HepG2 (cell line): ENCODE data around the gene STAT1. TPM values are rescaled to one million over a fixed set of nuclear protein-coding genes. Genes with fewer than 3 reads are reported as not detected.

Experiments
- ADNP ChIP-seq: sonication (generic); formaldehyde crosslinking; IDR thresholded peaks from 2 replicates; pipeline ENCODE4 v1.4.0; 2020; ENCODE audit warnings: missing genetic modification reagents
- AGO2 ChIP-seq: fragments of 200-400 bp; formaldehyde crosslinking; optimal IDR thresholded peaks from 2 replicates; pipeline ENCODE3; 2017; ENCODE audit warnings: mild to moderate bottlenecking, low read depth, low read length, moderate library complexity
- EP300 ChIP-seq, 3 experiments: sonication (generic) in 1 of 3; formaldehyde crosslinking in 1 of 3; IDR thresholded peaks; 2 replicates each; pipeline versions ENCODE4 v1.5.1 to v1.6.1; 2011 to 2020; ENCODE audit warnings: low read depth in 2 of 3, low read length in 2 of 3, borderline replicate concordance in 1 of 3, improper control_type of control experiment in 1 of 3, mild to moderate bottlenecking in 1 of 3, missing genetic modification reagents in 1 of 3, moderate library complexity in 1 of 3
- ETV5 ChIP-seq: IDR thresholded peaks from 2 replicates; pipeline ENCODE4 v1.6.1; 2018; ENCODE audit warnings: missing biosample characterization, missing genetic modification reagents, inconsistent platforms, borderline replicate concordance
- FOXA3 ChIP-seq: IDR thresholded peaks from 2 replicates; pipeline ENCODE4 v1.6.1; 2016; ENCODE audit warnings: missing genetic modification reagents, missing compliant biosample characterization
- IRF2 ChIP-seq: IDR thresholded peaks from 2 replicates; pipeline ENCODE4 v1.6.1; 2018; ENCODE audit warnings: missing genetic modification reagents, missing compliant biosample characterization
- ZNF17 ChIP-seq: sonication (generic); formaldehyde crosslinking; IDR thresholded peaks from 2 replicates; pipeline ENCODE4 v1.5.0; 2020; ENCODE audit warnings: mild to moderate bottlenecking, missing genetic modification reagents
- ZNF530 ChIP-seq: sonication (generic); formaldehyde crosslinking; IDR thresholded peaks from 2 replicates; pipeline ENCODE4 v1.5.0; 2020; ENCODE audit warnings: low read depth, mild to moderate bottlenecking, missing genetic modification reagents
- ZNF572 ChIP-seq: sonication (generic); formaldehyde crosslinking; IDR thresholded peaks from 2 replicates; pipeline ENCODE4 v1.5.1; 2020; ENCODE audit warnings: mild to moderate bottlenecking, missing genetic modification reagents
- polyA plus RNA-seq, 8 experiments: library from polyadenylated mRNA; depleted of rRNA in 3 of 8; stranded (reverse) in 7 of 8; unstranded in 1 of 8; fragments of >200 nt; fragmentation: Illumina TruSeq in 4 of 8; extraction: Trizol in 4 of 8; gene quantifications; 2 replicates each; pipeline versions ENCODE4 v1.2.1 to v1.2.3, GENCODE V29; 2011 to 2016; ENCODE audit warnings: low read depth in 4 of 8, missing spikeins in 1 of 8, mixed read lengths in 1 of 8; ENCODE audit not compliant: insufficient read depth in 1 of 8
- total RNA-seq, 5 experiments: library from RNA; depleted of rRNA; stranded (reverse); fragments of >200 nt; fragmentation: Illumina TruSeq; extraction: Trizol; gene quantifications; 2 replicates each; pipeline ENCODE4 v1.2.3, GENCODE V29; 2016; ENCODE audit warnings: low read depth in 1 of 5
- TF ChIP-seq, protein P1 (sequence below): sonication (generic); formaldehyde crosslinking; IDR thresholded peaks from 2 replicates; pipeline ENCODE4 v1.5.1; 2020; ENCODE audit warnings: mild to moderate bottlenecking, missing genetic modification reagents, borderline replicate concordance
- TF ChIP-seq, protein P2 (sequence below): sonication (generic); formaldehyde crosslinking; conservative IDR thresholded peaks from 2 replicates; pipeline ENCODE4 v1.4.0; 2020; ENCODE audit warnings: missing genetic modification reagents
- TF ChIP-seq, protein P3 (sequence below): sonication (generic); formaldehyde crosslinking; IDR thresholded peaks from 2 replicates; pipeline ENCODE4 v1.8.0; 2022; ENCODE audit warnings: mild to moderate bottlenecking, missing genetic modification reagents, moderate library complexity
- TF ChIP-seq, protein P4 (sequence below): sonication (generic); formaldehyde crosslinking; IDR thresholded peaks from 2 replicates; pipeline ENCODE4 v1.8.1; 2023; ENCODE audit warnings: missing genetic modification reagents, mild to moderate bottlenecking, borderline replicate concordance
- TF ChIP-seq, protein P5 (sequence below): sonication (generic); formaldehyde crosslinking; conservative IDR thresholded peaks from 2 replicates; pipeline ENCODE4 v1.4.0; 2020; ENCODE audit warnings: missing genetic modification reagents
- TF ChIP-seq, protein P6 (sequence below): IDR thresholded peaks from 2 replicates; pipeline ENCODE4 v1.6.1; 2016; ENCODE audit warnings: low read depth

Gene STAT1
- total and polyA plus RNA-seq, 2 of the 13 experiments (the other 11 are each of a cell fraction or from before 2014, with no cell fraction given): 21.8 to 59.6 TPM

DNA sequence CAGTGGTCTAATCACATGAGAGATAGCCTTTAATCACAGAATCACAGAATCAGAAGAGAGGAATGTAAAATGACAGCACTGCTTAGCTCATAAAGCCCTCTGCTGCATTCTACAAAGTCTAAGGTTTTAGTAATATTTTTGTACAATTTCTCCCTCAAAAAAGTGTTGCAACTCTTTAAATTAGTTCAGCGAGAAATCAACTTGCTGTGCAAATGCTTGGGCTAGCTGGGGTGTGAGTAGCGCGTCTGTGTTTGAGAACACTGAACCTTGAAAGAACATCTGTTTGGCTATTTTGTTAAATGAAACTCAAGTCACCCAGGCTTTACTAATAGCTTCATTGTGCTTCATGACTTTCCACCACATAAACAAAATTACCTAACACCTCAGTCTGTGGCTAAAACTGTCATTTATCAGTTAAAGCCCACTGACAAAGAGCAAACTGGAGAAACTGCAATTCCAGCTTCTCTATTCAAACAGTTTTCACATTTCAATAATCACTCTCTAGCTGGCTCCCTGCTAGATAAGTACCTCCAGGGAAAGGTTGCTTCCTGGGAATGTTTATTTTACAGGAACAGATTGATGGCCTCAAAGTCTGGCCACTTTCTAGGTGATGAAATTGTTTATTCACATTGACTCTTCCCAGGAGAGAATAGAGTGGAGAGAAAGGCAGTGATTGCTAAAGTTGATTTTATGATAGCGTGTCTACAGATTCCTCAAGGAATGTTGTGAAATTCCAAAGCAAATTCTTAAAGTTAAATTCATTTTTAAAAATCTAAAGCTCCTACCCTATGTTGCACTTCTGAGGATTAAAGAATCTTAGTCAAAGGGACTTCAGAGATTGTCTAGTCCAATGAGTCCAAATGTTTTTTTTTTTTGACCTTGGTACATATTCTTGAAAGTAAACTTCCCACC is 36.0 kb upstream of the STAT1 start (continued):
- TF ChIP-seq, protein P1, sequence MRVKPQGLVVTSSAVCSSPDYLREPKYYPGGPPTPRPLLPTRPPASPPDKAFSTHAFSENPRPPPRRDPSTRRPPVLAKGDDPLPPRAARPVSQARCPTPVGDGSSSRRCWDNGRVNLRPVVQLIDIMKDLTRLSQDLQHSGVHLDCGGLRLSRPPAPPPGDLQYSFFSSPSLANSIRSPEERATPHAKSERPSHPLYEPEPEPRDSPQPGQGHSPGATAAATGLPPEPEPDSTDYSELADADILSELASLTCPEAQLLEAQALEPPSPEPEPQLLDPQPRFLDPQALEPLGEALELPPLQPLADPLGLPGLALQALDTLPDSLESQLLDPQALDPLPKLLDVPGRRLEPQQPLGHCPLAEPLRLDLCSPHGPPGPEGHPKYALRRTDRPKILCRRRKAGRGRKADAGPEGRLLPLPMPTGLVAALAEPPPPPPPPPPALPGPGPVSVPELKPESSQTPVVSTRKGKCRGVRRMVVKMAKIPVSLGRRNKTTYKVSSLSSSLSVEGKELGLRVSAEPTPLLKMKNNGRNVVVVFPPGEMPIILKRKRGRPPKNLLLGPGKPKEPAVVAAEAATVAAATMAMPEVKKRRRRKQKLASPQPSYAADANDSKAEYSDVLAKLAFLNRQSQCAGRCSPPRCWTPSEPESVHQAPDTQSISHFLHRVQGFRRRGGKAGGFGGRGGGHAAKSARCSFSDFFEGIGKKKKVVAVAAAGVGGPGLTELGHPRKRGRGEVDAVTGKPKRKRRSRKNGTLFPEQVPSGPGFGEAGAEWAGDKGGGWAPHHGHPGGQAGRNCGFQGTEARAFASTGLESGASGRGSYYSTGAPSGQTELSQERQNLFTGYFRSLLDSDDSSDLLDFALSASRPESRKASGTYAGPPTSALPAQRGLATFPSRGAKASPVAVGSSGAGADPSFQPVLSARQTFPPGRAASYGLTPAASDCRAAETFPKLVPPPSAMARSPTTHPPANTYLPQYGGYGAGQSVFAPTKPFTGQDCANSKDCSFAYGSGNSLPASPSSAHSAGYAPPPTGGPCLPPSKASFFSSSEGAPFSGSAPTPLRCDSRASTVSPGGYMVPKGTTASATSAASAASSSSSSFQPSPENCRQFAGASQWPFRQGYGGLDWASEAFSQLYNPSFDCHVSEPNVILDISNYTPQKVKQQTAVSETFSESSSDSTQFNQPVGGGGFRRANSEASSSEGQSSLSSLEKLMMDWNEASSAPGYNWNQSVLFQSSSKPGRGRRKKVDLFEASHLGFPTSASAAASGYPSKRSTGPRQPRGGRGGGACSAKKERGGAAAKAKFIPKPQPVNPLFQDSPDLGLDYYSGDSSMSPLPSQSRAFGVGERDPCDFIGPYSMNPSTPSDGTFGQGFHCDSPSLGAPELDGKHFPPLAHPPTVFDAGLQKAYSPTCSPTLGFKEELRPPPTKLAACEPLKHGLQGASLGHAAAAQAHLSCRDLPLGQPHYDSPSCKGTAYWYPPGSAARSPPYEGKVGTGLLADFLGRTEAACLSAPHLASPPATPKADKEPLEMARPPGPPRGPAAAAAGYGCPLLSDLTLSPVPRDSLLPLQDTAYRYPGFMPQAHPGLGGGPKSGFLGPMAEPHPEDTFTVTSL (CRISPR knock-in tag): peak; percentile 69; the same call in 1 of the 2 replicates
- TF ChIP-seq, protein P2, sequence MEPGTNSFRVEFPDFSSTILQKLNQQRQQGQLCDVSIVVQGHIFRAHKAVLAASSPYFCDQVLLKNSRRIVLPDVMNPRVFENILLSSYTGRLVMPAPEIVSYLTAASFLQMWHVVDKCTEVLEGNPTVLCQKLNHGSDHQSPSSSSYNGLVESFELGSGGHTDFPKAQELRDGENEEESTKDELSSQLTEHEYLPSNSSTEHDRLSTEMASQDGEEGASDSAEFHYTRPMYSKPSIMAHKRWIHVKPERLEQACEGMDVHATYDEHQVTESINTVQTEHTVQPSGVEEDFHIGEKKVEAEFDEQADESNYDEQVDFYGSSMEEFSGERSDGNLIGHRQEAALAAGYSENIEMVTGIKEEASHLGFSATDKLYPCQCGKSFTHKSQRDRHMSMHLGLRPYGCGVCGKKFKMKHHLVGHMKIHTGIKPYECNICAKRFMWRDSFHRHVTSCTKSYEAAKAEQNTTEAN (CRISPR knock-in tag): no peak
- TF ChIP-seq AGO2: no peak
- TF ChIP-seq, protein P3, sequence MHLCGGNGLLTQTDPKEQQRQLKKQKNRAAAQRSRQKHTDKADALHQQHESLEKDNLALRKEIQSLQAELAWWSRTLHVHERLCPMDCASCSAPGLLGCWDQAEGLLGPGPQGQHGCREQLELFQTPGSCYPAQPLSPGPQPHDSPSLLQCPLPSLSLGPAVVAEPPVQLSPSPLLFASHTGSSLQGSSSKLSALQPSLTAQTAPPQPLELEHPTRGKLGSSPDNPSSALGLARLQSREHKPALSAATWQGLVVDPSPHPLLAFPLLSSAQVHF (CRISPR knock-in tag): no peak
- TF ChIP-seq, protein P4, sequence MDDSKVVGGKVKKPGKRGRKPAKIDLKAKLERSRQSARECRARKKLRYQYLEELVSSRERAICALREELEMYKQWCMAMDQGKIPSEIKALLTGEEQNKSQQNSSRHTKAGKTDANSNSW (CRISPR knock-in tag): no peak
- peak in 1 of 2 experiments; percentile 35; a peak in 1 of 4 replicates for TF ChIP-seq EP300 (IDR thresholded peaks at IDR 0.05; ENCODE audit: low read depth in 2 of 2, low read length in 2 of 2)
- TF ChIP-seq EP300 (CRISPR knock-in tag; IDR thresholded peaks at IDR 0.05; ENCODE audit: borderline replicate concordance): no peak
- TF ChIP-seq, protein P5, sequence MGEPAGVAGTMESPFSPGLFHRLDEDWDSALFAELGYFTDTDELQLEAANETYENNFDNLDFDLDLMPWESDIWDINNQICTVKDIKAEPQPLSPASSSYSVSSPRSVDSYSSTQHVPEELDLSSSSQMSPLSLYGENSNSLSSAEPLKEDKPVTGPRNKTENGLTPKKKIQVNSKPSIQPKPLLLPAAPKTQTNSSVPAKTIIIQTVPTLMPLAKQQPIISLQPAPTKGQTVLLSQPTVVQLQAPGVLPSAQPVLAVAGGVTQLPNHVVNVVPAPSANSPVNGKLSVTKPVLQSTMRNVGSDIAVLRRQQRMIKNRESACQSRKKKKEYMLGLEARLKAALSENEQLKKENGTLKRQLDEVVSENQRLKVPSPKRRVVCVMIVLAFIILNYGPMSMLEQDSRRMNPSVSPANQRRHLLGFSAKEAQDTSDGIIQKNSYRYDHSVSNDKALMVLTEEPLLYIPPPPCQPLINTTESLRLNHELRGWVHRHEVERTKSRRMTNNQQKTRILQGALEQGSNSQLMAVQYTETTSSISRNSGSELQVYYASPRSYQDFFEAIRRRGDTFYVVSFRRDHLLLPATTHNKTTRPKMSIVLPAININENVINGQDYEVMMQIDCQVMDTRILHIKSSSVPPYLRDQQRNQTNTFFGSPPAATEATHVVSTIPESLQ (CRISPR knock-in tag): no peak
- no peak for TF ChIP-seq ADNP (CRISPR knock-in tag)
- TF ChIP-seq ZNF17 (CRISPR knock-in tag): no peak
- peak; percentile 21; the same call in 1 of the 2 replicates for TF ChIP-seq ETV5 (CRISPR knock-in tag)
- no peak for TF ChIP-seq ZNF572
- TF ChIP-seq ZNF530 (CRISPR knock-in tag): no peak
- no peak for TF ChIP-seq IRF2 (CRISPR knock-in tag)
- peak; percentile 60; the same call in 1 of the 2 replicates for TF ChIP-seq FOXA3 (CRISPR knock-in tag)
- TF ChIP-seq, protein P6, sequence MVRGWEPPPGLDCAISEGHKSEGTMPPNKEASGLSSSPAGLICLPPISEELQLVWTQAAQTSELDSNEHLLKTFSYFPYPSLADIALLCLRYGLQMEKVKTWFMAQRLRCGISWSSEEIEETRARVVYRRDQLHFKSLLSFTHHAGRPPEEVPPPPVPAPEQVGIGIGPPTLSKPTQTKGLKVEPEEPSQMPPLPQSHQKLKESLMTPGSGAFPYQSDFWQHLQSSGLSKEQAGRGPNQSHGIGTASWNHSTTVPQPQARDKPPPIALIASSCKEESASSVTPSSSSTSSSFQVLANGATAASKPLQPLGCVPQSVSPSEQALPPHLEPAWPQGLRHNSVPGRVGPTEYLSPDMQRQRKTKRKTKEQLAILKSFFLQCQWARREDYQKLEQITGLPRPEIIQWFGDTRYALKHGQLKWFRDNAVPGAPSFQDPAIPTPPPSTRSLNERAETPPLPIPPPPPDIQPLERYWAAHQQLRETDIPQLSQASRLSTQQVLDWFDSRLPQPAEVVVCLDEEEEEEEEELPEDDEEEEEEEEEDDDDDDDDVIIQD (CRISPR knock-in tag): no peak
